Right renal pelvis (tissue), 4 donors: ENCODE data around the gene ALKBH2. TPM values are rescaled to one million over a fixed set of nuclear protein-coding genes. Genes with fewer than 3 reads are reported as not detected.

Experiments
- DNase-seq, 4 donors: peaks; one replicate each; pipeline ENCODE4 v3.0.0-alpha.2; 2013; ENCODE audit warnings: low read depth in 4 of 4, low spot score in 3 of 4, missing footprints in 1 of 4
- polyA plus RNA-seq, 4 donors: library from polyadenylated mRNA; unstranded; fragments of 120-200 nt; gene quantifications; one replicate each; pipeline ENCODE4 v1.2.1, GENCODE V29; 2013; ENCODE audit not compliant: insufficient read length in 4 of 4

ALKBH2 gene
- polyA plus RNA-seq, result 10 to 100 TPM; 23.9 to 32.8 (median 30.1) TPM

- DNase-seq, result peak; percentile 81 to 88 (median 88)
Observed at GRCh38 chr12:109093022-109093918, at the start of gene ALKBH2. Gene ALKBH2, minus strand, starts transcription at chr12:109093472. Its CDS starts 686 bp downstream, at chr12:109092786.

DNA sequence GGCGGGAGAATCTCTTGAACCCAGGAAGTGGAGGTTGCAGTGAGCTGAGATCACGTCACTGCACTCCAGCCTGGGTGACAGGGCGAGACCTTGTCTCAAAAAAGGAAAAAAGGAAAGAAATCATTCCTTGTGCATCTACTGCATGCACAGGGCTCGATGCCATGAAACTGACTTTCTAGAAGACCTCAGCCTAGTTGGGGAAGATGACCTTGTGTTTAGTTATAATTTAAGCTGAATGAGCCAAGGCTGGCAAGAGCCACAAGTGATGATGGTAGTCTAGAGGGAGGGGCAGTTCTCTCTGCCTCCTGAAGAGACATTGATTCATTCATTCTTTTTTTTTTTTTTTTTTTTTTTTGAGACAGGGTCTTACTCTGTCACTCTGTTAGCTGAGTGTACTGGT lies 47.3 kb upstream of the ALKBH2 start:
- DNase-seq, result no peak

- DNase-seq, result no peak
Observed at GRCh38 chr12:109139791-109140190, 46.5 kb upstream of the ALKBH2 start.

- no peak for DNase-seq
Observed at GRCh38 chr12:109139360-109139759, 46.1 kb upstream of the ALKBH2 start.

DNA sequence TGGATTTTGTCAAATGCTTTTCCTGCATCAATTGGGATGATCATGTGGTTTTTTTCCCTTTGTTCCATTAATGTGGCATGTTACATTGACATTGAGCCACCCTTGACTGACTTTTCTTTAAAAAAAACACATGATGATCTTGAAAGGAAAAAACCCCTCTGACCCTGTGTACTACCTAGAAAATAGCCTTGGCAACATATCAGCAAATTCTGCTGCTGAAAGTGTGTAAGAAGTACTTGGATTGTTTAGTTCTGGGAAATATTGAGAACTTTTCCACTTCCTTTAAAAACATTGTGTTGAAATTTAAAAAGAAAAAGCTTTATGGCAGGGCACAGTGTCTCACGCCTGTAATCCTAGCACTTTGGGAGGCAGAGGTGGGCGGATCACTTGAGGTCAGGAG lies 43.8 kb upstream of the ALKBH2 start:
- DNase-seq, result no peak

- no peak for DNase-seq
Observed at GRCh38 chr12:109134186-109134917, 41.1 kb upstream of the ALKBH2 start.

DNA sequence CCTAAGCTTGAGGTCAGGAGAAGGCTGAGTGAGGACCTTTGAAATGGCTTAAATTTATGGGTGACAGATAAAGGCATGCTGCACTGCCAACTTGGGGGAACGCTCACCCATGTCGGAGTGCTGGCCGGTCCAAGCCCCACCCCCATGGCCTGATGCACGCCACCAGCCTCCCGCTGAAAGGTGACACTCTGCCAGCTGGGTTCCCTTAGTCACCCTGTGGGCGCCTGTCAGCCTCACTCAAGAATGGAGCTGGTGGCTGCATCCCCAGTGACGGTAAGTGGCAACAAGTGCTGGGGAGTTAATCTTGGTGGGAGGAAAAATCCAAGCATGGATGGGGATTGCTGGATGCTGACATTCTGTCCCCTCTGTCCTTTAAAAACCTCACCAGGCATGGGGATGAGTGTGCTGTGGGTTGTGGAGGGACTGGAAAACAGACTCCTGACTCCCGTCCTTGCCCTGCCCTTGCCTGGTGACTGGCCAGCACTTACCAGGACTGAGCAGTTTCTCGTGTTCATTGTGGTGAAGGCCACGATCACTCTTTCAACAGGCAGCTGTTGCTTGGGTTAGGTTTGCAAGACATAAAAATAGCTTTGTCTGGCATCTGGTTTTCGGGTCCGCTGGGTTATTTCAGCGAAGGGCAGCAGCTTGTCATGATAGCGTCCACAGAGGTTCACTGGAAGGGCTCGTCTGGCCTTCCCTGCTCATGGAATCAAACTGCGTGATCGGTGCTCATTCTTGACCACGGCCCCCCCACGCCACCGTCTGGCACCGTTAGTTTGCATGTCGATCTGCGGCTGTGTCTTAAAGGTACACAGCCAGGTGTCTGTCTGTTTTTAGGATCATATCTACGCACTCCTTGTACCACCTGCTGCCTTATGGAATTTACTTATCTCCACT lies 38.1 kb upstream of the ALKBH2 start:
- no peak for DNase-seq

GRCh38 chr12:109130297-109131153 lies 37.3 kb upstream of the ALKBH2 start:
- no peak for DNase-seq

GRCh38 chr12:109127533-109128242 lies 34.4 kb upstream of the ALKBH2 start:
- DNase-seq, result no peak

DNA sequence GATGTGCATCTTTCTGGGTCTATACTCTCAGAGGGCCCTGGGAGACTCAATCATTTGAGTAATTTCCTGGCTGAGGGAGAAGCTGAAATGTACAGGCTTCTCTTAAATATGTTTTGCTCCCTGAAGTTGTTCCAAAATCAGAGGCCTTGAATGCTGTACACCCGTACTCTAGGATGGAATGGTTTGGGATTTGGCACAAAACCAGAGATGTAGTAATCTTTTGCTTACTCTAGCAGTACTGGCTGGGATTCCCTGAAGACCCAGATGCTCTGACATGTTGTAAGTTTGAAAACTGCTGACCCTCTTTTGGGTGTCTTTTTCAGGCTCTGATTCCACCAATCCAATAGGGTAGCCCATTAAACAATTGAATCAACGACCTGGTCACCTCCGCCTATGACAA lies 33.5 kb upstream of the ALKBH2 start:
- DNase-seq, result no peak

GRCh38 chr12:109125791-109126190 lies 32.5 kb upstream of the ALKBH2 start:
- DNase-seq, result no peak

- DNase-seq, result no peak
Observed at GRCh38 chr12:109124878-109125648, 31.8 kb upstream of the ALKBH2 start.

DNA sequence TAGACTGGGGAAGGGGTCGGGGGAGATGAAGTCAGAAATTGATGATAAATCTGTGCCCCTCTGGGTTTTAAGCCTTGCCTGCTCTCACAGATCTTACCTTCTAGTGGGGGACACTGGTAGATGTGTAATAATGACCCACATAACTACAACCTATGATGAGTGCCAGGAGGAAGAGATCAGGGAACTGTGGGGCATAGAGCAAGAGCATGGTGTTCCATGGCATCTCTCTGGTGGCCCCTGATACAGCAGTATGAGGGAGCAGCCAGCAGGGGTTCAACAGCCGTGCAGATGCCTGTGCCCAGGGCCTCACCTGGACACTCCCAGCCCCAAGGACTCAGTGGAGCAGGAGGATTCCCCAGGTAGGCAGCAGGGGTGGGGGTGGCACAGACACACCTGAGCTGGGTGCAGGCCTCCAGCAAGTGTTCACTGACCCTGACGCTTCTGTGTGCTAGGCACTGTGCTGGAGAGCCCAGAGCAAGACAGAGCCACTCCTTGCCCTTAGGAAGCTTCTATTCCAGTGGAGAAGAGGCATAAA lies 28.1 kb upstream of the ALKBH2 start:
- no peak for DNase-seq

DNA sequence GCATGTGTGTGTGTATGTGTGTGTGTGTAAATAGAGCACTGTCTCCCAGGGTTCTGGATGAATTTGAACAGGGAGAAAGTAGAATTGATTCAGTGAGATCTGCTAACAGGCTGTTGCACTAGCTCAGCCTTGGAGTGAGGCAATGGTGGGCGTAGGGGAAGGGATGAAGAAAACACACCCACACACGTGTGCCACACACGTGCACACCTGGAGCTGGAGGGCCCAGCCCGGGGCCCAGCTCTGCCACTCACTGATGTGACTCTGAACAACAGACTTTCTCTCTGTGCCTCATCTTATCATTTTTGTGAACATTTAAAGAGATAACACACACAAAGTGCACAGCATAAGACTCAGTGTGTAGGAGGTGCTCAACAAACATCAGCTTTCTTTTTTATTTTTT lies 27.3 kb upstream of the ALKBH2 start:
- DNase-seq, result no peak

GRCh38 chr12:109120095-109120494 lies 26.8 kb upstream of the ALKBH2 start:
- DNase-seq, result no peak

GRCh38 chr12:109116611-109116949 lies 23.3 kb upstream of the ALKBH2 start:
- no peak for DNase-seq

GRCh38 chr12:109115758-109116610 lies 22.7 kb upstream of the ALKBH2 start, which contains the start of gene ACACB:
Gene ACACB, plus strand, starts transcription at chr12:109116587. Its CDS starts 22,819 bp downstream, at chr12:109139406.
- DNase-seq, result peak in 1 of 4 donors; percentile 44
